HCT116 (cell line): ENCODE data around the gene EPHA6.

Source experiments
- CTCF ChIP-seq, 3 experiments: fragments of 200-600 bp in 1 of 3; sonication (generic) in 1 of 3; IDR thresholded peaks in 2 of 3; conservative IDR thresholded peaks in 1 of 3; 2 replicates each; pipeline ENCODE4 v1.5.1; 2012 to 2017; ENCODE audit warnings: low read depth in 2 of 3, low read length in 2 of 3, antibody characterized with exemption in 1 of 3, borderline replicate concordance in 1 of 3, control low read depth in 1 of 3, mild to moderate bottlenecking in 1 of 3, mixed read lengths in 1 of 3, mixed run types in 1 of 3, moderate library complexity in 1 of 3; ENCODE audit not compliant: insufficient read depth in 1 of 3
- POLR2A ChIP-seq: IDR thresholded peaks from 2 replicates; pipeline ENCODE4 v1.7.0; 2011; ENCODE audit warnings: borderline replicate concordance; ENCODE audit not compliant: insufficient read depth, insufficient read length; ENCODE audit errors: extremely low read depth
- POLR2AphosphoS5 ChIP-seq: IDR thresholded peaks from 2 replicates; pipeline ENCODE4 v1.6.1; 2011; ENCODE audit warnings: mild to moderate bottlenecking, low read depth, low read length, moderate library complexity
- SRF ChIP-seq: IDR thresholded peaks from 2 replicates; pipeline ENCODE4 v1.6.1; 2012; ENCODE audit warnings: low read depth
- ZBTB33 ChIP-seq: IDR thresholded peaks from 2 replicates; pipeline ENCODE4 v1.6.1; 2011; ENCODE audit warnings: mild to moderate bottlenecking, low read length, moderate library complexity; ENCODE audit not compliant: insufficient replicate concordance; ENCODE audit errors: extremely low read depth

GRCh38 chr3:97738761-97739160, 924.4 kb downstream of the EPHA6 start:
- no peak for TF ChIP-seq CTCF (IDR thresholded peaks at IDR 0.05 in 2 of 3, conservative IDR thresholded peaks at IDR 0.05 in 1 of 3; ENCODE audit: borderline replicate concordance in 1 of 3, insufficient read depth in 1 of 3, low read depth in 2 of 3, low read length in 2 of 3)
- no peak for TF ChIP-seq POLR2A
- no peak for TF ChIP-seq ZBTB33
- no peak for TF ChIP-seq POLR2AphosphoS5
- TF ChIP-seq SRF: no peak
